ENCODE data around the gene PAPOLA. TPM values are rescaled to one million over a fixed set of nuclear protein-coding genes. Genes with fewer than 3 reads are reported as not detected.

The PAPOLA gene
- total and polyA plus RNA-seq, 7 donors, result 55.5 to 141 (median 91.7) TPM

DNA sequence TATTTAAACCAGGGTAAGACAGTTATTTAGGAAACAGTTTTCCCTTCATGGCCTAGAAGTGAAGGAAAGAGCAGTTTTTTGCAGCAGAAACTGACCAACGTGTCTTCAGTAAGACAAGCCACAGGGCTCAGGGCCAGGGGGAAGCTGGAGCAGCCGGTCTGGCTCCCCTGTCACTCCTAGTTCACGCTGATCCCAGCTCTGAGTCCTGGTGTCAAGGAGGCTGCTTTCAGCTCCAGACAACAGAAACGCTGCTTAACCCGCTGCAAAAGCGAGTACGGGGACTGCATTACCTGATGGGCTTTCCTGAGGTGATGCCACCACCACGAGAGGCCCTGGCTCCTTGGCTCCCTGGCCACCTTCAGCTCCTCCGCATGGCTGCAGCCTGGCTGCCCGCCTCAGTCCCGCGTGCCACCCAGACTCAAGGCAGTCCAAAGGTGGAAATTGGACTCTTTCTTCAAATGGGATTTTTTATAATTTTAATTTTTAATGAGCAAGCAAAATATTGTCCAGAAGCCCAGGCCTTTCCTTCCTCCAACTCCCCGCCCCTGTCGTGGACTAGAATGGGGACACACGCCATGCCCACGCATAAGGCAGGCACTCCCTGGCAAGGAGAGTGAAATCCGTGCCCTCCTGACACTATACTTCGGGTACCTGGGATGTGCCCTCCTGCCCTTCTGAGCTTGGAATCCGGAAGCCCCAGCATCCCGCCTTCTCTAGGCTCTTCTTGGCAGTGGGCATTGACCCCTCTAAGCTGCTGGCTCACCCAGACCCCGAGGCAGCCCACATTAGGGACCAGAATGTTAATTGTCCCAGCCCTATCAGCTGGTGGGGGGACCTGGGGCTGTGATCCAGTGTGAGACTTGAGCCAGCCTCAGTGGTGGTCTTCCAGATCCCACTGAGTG lies 85.0 kb downstream of the PAPOLA start:
- intact Hi-C loops (cut with DNase I), result no loop called here
- WGBS, 3 donors, result 69 to 78% (median 74%) methylated on average over 21 of the region's 21 CpGs
- TF ChIP-seq, protein P1, sequence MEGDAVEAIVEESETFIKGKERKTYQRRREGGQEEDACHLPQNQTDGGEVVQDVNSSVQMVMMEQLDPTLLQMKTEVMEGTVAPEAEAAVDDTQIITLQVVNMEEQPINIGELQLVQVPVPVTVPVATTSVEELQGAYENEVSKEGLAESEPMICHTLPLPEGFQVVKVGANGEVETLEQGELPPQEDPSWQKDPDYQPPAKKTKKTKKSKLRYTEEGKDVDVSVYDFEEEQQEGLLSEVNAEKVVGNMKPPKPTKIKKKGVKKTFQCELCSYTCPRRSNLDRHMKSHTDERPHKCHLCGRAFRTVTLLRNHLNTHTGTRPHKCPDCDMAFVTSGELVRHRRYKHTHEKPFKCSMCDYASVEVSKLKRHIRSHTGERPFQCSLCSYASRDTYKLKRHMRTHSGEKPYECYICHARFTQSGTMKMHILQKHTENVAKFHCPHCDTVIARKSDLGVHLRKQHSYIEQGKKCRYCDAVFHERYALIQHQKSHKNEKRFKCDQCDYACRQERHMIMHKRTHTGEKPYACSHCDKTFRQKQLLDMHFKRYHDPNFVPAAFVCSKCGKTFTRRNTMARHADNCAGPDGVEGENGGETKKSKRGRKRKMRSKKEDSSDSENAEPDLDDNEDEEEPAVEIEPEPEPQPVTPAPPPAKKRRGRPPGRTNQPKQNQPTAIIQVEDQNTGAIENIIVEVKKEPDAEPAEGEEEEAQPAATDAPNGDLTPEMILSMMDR (IDR thresholded peaks at IDR 0.05), result no peak

DNA sequence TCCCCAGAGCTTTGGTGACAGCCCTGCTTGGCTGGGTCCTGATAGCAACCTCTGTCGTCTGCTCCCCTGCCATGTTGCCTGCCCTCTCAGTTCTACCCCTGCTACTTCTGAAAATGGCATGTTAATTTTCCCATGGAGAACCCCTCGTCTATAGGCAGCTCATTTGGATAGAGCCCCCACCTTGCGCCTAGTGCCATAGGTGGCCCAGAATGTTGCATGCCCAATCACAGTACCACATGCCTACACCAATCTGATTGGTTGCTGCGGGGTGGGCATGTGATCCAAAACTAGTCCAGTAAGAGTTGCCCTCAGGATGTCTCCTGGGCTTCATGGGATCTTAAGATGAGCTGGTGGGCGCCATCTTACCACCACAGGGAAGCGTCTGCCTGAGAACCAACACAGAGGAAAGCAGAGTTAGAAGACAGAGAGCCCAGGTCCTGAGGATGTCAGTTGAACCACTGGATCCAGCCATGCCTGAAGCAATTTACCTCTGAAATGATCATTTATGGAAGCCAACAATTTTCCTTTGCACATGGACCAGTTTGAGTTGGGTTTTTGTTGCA lies 85.7 kb downstream of the PAPOLA start:
- TF ChIP-seq, protein P1 (IDR thresholded peaks at IDR 0.05), result no peak
- Histone ChIP-seq H3K36me3 (ENCODE audit: insufficient read depth in 1 of 2, low read depth in 1 of 2) (no peaks in the 10 kb centered on the region), H3K4me1 (no peaks in the 10 kb centered on the region), H3K27ac (no peak overlapping the region), H3K4me3 (no peak overlapping the region), H3K9me3 (no peaks in the 10 kb centered on the region), H3K27me3 (ENCODE audit: insufficient read depth in 3 of 3, low read length in 2 of 3) (peaks cover 0 to 39% (median 8%) of the 10 kb centered on the region in 3 donors)
- intact Hi-C loops (cut with DNase I), result no loop called here
- 94 to 98% (median 94%) methylated on average over 6 of the region's 6 CpGs for WGBS, 3 donors
- ATAC-seq (no peak), DNase-seq (no peak)

More for the DNA sequence above, 85.0 kb downstream of the PAPOLA start:
- Histone ChIP-seq H3K27ac (no peak overlapping the region), H3K36me3 (ENCODE audit: insufficient read depth in 1 of 2, low read depth in 1 of 2) (no peaks in the 10 kb centered on the region), H3K4me3 (no peak overlapping the region), H3K9me3 (no peaks in the 10 kb centered on the region), H3K4me1 (no peaks in the 10 kb centered on the region), H3K27me3 (ENCODE audit: insufficient read depth in 3 of 3, low read length in 2 of 3) (peaks cover 0 to 32% (median 3%) of the 10 kb centered on the region in 3 donors)
- no peak for ATAC-seq
- DNase-seq, result no peak

DNA sequence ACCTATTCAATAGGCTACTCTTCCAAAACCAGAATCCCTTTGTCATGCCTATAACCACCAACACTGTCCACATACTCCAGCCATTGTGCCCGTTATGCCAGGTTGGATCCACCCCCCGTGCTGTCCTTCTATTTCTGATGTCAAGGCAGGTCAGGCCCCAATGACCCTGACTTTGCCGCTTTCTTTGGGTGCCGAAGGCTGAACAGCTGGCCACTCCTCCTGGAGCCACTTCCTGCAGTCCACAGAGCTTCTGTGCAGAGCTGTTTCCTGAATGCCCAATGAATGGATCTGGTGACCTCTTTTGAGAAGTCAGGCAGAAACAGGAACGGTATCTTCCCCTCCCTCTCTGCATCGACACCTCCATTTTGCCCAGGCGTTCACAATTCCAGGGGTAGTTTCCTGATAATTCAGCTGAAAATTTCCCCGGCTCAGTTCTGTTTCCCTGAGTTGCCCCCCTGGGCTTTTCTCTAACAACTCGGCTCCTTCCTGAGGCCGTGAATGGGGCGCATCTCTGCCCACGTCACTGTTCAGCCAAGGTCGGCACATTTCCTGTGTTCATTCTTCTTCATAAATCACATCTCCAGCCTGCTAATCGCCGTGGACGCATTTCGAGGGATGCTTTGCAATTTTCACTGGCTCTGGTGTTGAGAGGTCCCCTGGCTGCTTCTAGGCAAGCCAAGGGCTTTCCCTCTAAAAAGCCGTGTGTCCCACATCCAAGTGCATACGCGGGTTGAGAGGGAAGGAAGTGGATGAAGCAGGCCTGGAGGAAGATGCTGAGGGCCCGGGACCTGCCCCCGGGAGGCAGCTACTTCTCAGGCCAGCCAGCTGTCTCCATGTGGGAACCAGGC lies 86.5 kb downstream of the PAPOLA start:
- Histone ChIP-seq H3K27ac (no peak overlapping the region), H3K36me3 (ENCODE audit: insufficient read depth in 1 of 2, low read depth in 1 of 2) (no peaks in the 10 kb centered on the region), H3K9me3 (no peaks in the 10 kb centered on the region), H3K4me1 (no peaks in the 10 kb centered on the region), H3K27me3 (ENCODE audit: insufficient read depth in 3 of 3, low read length in 2 of 3) (peaks cover 0 to 46% (median 11%) of the 10 kb centered on the region in 3 donors), H3K4me3 (no peak overlapping the region)
- intact Hi-C loops (cut with DNase I), result no loop called here
- TF ChIP-seq, protein P1 (IDR thresholded peaks at IDR 0.05), result no peak
- DNase-seq (no peak), ATAC-seq (no peak)
- WGBS, 3 donors, result 19 to 30% (median 25%) methylated on average over 22 of the region's 22 CpGs

DNA sequence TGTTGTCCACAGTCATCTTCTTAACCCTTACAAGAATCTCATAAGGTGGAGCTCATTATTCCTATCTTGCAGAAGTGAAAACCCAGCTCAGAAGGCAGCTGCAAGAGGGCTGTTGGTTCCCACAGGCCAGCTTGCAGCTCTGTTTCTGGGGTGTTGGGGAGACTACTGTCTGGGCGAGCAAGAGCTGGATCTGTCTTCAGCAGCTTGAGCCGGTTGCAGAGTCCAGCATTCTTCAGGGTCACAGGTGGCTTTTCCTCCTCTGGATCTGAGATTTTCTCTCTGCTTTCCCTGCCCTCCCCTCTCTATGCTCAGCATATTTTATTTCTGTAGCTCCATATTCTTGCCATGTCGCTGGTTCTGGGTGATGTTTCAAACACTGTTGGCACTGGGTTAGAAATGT lies 87.4 kb downstream of the PAPOLA start:
- DNase-seq (no peak), ATAC-seq (no peak)
- Histone ChIP-seq H3K36me3 (ENCODE audit: insufficient read depth in 1 of 2, low read depth in 1 of 2) (no peaks in the 10 kb centered on the region), H3K27me3 (ENCODE audit: insufficient read depth in 3 of 3, low read length in 2 of 3) (peaks cover 0 to 52% (median 13%) of the 10 kb centered on the region in 3 donors), H3K9me3 (no peaks in the 10 kb centered on the region), H3K4me3 (no peak overlapping the region), H3K27ac (no peak overlapping the region), H3K4me1 (no peaks in the 10 kb centered on the region)
- intact Hi-C loops (cut with DNase I), result no loop called here
- WGBS, 3 donors, result 38 to 54% (median 45%) methylated on average over 3 of the region's 3 CpGs
- TF ChIP-seq, protein P1 (IDR thresholded peaks at IDR 0.05), result no peak

Measured in psoas muscle (tissue), 8 donors.